Activated T-helper 1 cell treated with anti-CD3 and anti-CD28 coated beads, Interleukin-2, amount 50 U/mL, for 16 hours (primary cell): ENCODE data around the gene FAM240A.

ENCODE experiments used
- DNase-seq, 2 donors: peaks; one replicate each; pipeline ENCODE4 v3.0.0-alpha.2; 2020; ENCODE audit warnings: low read depth in 1 of 2, low spot score in 1 of 2

The FAM240A gene

GRCh38 chr3:46624975-46625490 is 12.7 kb downstream of the FAM240A start:
- DNase-seq = no peak

- no peak for DNase-seq
Observed at GRCh38 chr3:46626039-46626438, 13.7 kb downstream of the FAM240A start.

- DNase-seq = no peak
Observed at GRCh38 chr3:46627078-46627477, 14.8 kb downstream of the FAM240A start.

DNA sequence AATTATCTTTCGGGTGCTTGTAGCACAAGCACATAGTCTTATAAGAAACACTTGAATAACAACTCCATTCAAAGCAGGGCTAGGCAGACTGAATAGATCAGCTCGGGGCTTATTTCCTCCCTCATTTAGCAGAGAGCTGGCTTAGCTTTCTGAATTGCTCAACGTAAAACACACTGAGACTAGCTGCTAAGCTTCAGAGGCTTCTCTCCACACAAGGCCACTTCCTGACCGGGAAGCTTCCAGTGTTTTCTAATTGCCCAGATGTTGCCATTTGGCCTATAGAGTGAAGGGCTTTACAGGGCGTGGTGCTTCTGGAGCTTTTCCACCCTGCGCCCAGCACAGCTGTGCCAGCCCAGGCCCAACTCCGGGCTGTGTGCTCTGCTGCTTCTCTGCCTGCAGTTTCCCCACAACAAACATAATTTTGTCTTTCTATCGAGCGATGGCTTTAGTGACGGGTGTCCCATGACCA is 16.6 kb downstream of the FAM240A start:
- DNase-seq = no peak

- DNase-seq = peak; percentile 56 to 65
Observed at GRCh38 chr3:46629551-46630517, 17.5 kb downstream of the FAM240A start.

DNA sequence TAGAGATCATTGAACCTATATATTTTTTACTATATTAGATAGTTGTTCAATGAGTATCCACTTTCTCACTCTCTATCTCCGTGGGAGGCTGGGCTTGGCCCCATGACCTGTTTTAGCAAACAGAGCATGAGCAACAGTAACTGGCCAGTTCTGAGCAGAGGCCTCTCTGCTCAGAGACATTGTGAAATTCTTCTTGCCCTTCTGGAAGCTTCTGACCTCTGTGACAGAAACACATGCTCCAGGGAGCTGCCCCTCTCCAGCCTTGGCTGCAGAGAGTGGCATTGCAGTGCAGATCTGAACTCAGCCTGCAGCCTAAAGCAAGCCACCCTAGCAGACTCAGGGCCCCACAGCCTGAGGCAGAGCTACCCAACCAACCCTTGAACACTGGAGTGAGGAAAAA is 20.5 kb downstream of the FAM240A start:
- no peak for DNase-seq

DNA sequence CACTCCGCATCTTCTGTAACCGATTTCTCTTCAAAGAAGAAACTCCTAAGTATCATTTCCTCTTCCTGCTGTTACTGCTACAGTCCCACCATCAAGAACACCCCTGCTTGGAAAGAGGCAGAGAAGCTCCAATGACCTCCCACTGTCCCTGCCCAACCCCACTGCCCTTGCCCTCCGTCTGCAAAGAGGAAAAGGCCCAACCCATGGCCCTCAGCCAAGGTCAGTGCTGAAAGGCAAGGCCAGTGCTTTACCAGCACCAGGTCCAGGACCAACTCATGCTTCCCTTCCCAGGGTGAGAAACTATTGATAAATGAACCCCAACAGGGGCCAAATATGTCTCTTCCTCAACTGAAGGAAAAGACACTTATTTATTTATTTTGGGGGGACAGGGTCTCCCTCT is 22.5 kb downstream of the FAM240A start:
- no peak for DNase-seq

DNA sequence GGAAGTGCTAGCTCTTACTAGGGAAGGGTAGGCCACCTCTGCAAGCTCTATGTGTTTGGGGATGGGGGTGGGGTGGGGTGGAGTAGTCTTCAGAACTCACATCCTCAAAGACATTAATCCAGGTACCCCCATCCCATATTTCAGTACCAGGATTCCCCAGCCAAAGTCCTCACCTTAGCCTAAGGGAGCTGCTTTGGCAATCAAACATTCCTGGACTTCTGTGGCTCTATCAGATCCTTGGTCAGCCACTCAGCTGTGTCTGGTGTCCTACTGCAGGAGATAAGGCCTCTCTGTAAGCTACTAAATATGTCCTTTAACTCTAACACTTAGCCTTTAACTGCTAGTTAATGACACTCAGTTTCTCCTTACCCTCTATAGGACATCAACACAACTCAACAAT is 26.9 kb downstream of the FAM240A start:
- no peak for DNase-seq

DNA sequence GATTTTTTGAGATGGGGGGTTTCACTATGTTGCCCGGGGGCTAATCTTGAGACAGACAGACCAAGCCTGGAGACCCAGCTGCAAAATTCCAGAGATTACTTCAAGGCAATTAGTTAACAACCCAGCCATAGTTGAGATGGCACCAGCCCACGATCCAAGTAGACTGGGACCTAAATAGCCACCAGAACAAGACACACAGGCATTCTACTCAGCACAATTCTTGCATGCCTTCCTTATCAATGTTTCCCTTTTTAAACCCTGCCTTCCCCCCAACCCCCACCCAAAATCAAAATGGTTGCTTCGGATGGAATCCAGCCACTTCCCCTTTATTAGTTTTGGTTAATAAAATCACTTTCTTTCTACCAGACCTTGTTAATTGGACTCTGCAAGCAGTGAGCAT is 28.6 kb downstream of the FAM240A start:
- DNase-seq = no peak

DNA sequence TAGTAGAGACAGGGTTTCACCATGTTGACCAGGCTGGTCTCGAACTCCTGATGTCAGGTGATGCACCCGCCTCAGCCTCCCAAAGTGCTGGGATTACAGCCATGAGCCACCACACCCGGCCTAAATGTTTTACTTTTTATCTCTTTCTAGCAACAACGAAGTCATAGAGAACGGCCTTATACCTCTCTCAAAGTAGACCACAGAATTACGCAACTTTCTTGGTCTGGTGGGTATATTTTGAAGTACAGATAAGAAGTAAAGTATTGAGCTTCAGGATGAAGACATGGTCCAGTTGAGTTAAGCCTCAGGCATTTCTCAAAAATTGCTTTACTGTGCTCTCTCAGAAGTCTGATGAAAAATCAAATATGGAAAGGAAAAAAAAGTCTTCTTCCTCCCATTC is 30.6 kb downstream of the FAM240A start:
- no peak for DNase-seq

GRCh38 chr3:46643701-46644100 is 31.4 kb downstream of the FAM240A start:
- DNase-seq = no peak

DNA sequence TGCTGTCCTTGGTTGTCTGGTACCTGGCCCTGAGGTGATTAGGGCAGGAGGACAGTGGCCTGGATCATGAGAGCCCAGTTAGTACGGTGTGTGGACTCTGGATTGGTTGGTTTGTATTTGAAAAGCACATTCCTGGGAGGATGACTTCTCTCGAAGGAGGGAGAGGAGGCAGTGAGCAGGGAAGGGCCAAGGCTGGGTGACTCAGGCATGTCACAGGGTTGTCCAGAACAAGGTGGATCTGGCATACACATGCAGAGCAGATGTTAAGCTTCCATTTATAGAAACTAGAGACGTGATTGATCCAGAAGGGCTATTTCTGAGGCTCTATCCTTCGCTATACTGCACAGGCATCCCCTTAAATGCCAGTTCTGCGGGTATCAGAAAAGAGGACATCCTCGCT is 34.4 kb downstream of the FAM240A start:
- DNase-seq = no peak

- no peak for DNase-seq
Observed at GRCh38 chr3:46648096-46648495, 35.8 kb downstream of the FAM240A start.

DNA sequence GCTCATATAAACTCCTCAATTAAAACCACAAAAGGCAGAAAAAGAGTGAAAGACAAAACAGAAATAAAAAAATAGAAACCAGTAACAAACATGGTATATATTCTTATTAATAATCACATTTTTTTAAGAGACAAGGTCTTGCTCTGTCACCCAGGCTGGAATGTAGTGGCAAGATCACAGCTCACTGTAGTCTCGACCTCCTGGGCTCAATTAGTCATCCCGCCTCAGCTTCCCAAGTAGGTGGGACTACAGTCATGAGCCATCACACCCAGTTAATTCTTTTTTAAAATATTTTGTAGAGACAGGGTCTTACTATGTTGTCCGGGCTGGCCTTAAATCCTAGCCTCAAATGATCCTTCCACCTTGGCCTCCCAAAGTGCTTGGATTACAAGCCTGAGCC is 37.1 kb downstream of the FAM240A start:
- no peak for DNase-seq

DNA sequence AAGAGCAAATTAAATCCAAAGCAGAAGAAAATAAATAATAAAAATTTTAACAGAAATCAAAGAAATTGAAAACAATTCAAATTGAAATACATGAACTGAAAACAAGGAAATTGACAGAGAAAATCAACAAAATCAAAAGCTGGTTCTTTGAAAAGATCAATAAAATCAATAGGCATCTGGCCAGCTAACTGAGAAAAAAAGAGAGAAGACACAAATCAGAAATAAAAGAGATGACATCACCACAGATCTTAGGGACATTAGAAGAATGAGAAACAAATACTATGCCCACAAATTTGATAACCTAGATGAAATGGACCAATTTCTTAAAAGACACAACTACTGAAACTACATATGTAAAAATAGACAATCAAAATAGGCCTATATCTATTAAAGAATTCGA is 38.8 kb downstream of the FAM240A start:
- DNase-seq = no peak

GRCh38 chr3:46655271-46655670 is 42.9 kb downstream of the FAM240A start:
- DNase-seq = no peak

- DNase-seq = no peak
Observed at GRCh38 chr3:46656778-46657556, 44.6 kb downstream of the FAM240A start.

DNA sequence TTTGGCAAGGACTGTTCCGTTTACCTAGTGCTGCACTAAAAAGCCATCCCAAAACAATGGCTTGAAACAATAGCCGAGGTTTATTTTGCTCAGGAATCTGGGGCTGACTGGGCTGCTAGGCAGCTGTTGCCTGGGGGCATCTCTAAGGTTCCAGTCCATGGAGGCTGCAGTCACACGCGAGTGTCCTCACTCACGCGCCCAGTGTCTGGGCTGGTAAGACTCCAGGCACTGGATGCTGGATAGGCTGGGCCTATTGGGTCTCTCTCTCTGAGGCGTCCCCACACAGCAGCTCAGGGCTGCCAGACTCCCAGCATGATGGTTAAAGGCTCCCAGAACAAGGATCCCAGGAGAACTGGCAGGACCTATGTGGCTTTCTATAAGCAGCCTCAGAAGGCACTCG is 47.0 kb downstream of the FAM240A start:
- no peak for DNase-seq

- DNase-seq = no peak
Observed at GRCh38 chr3:46660003-46660402, 47.7 kb downstream of the FAM240A start.

GRCh38 chr3:46660543-46661523 is 48.5 kb downstream of the FAM240A start:
- DNase-seq = no peak
